Measurements from ENCODE around the gene SPATA2. TPM values are rescaled to one million over a fixed set of nuclear protein-coding genes. Genes with fewer than 3 reads are reported as not detected.

The SPATA2 gene
- total RNA-seq (6.1 TPM in 2 replicates), polyA plus RNA-seq (4.9 and 6.1 TPM in 2 replicates), polyA minus RNA-seq (4.8 and 5.2 TPM in 2 replicates), Bru-seq, nascent RNA (percentile 66 among the genes with signal in this experiment), BruChase-seq, experiment 1, labeled RNA remaining after a 6-hour chase (percentile 56 among the genes with signal in this experiment), BruChase-seq, experiment 2, labeled RNA remaining after a 2-hour chase (percentile 71 among the genes with signal in this experiment)
- polyA plus RNA-seq (2011; cell fraction: cytosol; rRNA removed), result 3.8 and 4.3 TPM in 2 replicates
- 4.1 and 4.4 TPM in 2 replicates for polyA plus RNA-seq (2011; cell fraction: nucleus; rRNA removed)
- 4.2 and 5.0 TPM in 2 replicates for polyA plus RNA-seq (2012)
- polyA minus RNA-seq (2011; cell fraction: cytosol; rRNA and poly(A)+ RNA removed), result 7.1 TPM
- polyA minus RNA-seq (2011; cell fraction: nucleus; rRNA and poly(A)+ RNA removed), result 3.3 and 3.5 TPM in 2 replicates
- long read RNA-seq, full-length matches to known transcripts, result 5 of 9 reads
- long read RNA-seq, partial matches to known transcripts, result 0 of 9 reads
- long read RNA-seq, other reads (novel, unspliced or antisense), result 4 of 9 reads

- H4K20me1 ChIP-seq (replicated peaks; ENCODE audit: control insufficient read depth, extremely low read depth, insufficient read depth, low read length), result no peaks in the 10 kb centered on the region
- CTCF ChIA-PET, result interaction anchor here (1.0 to 2.3 kb wide), 7 partner anchors 13 to 374 kb away, joined by 3 to 10 read pairs (median 5); partner anchors contain the start of gene RNF114
- H3K9me3 ChIP-seq (replicated peaks; ENCODE audit: control insufficient read depth, insufficient read depth, low read length), result no peaks in the 10 kb centered on the region
- peak; percentile 63 for TF ChIP-seq POLR2AphosphoS5 (IDR thresholded peaks at IDR 0.05; ENCODE audit: insufficient read depth, low read depth, low read length)
- no peak for TF ChIP-seq MAX (IDR thresholded peaks at IDR 0.05; ENCODE audit: insufficient read depth, insufficient read length)
- peak; percentile 83 for TF ChIP-seq POLR2A (IDR thresholded peaks at IDR 0.05; ENCODE audit: low read depth, low read length)
- H3K4me3 ChIP-seq (replicated peaks in 1 of 3; ENCODE audit: insufficient read depth in 1 of 3, low read depth in 1 of 3, low read length in 3 of 3), result peak within 1 kb of the TSS; percentile 54 to 89 (median 68)
- DNase-seq (ENCODE audit: low read depth, low spot score) (peak; percentile 94), FAIRE-seq (peak; percentile 98)
- no peaks in the 10 kb centered on the region for H3K27me3 ChIP-seq (ENCODE audit: control insufficient read depth in 2 of 2, insufficient read depth in 2 of 2, low read length in 2 of 2)
- POLR2A ChIA-PET, result no interaction called here
- peak within 1 kb of the TSS; percentile 90 for H3K4me2 ChIP-seq (ENCODE audit: insufficient read depth, low read length)
- H3K9me1 ChIP-seq (replicated peaks; ENCODE audit: control insufficient read depth, extremely low read depth, insufficient read depth, low read length), result no peaks in the 10 kb centered on the region
- peaks cover 17% of the 10 kb centered on the region for H3K4me1 ChIP-seq (ENCODE audit: control insufficient read depth, extremely low read depth, insufficient read depth, low read length)
- intact Hi-C loops (cut with micrococcal nuclease) (loop anchor here (2.0 kb wide), 2 partner anchors 13 to 21 kb away; partner anchors contain the start of gene RNF114), dilution Hi-C loops (cut with MboI; ENCODE audit: extremely low pct_ligation_motif_present, low sequenced_read_pairs) (no loop called here)
- TSS peak; percentile 78 for BruUV-seq (replicated peaks)
- peaks cover 33% of the 10 kb centered on the region for H3K79me2 ChIP-seq (ENCODE audit: control insufficient read depth, insufficient read depth, low read length)
- peak within 1 kb of the TSS; percentile 88 for H3K9ac ChIP-seq (replicated peaks; ENCODE audit: extremely low read depth, insufficient read depth, low read length)
- H3K36me3 ChIP-seq (ENCODE audit: control insufficient read depth in 2 of 2, extremely low read depth in 1 of 2, insufficient read depth in 2 of 2, low read length in 2 of 2), result no peaks in the 10 kb centered on the region
- H3K27ac ChIP-seq (ENCODE audit: insufficient read depth, low read depth, low read length), result peak within 1 kb of the TSS; percentile 86
- H2AFZ ChIP-seq (ENCODE audit: low read depth, low read length), result peak within 1 kb of the TSS; percentile 72
Observed at GRCh38 chr20:49915380-49916145, at the start of gene SPATA2. Gene SPATA2 (minus strand): TSS chr20:49915529. CDS start chr20:49908490, 7,039 bp downstream.

GRCh38 chr20:49961413-49961812 lies 46.1 kb upstream of the SPATA2 start:
- no peaks in the 10 kb centered on the region for H3K4me1 ChIP-seq (ENCODE audit: control insufficient read depth, extremely low read depth, insufficient read depth, low read length)
- no peak overlapping the region for H3K4me2 ChIP-seq (ENCODE audit: insufficient read depth, low read length)
- no peak overlapping the region for H3K27ac ChIP-seq (ENCODE audit: insufficient read depth, low read depth, low read length)
- no peaks in the 10 kb centered on the region for H3K27me3 ChIP-seq (ENCODE audit: control insufficient read depth in 2 of 2, insufficient read depth in 2 of 2, low read length in 2 of 2)
- no peak overlapping the region for H3K9ac ChIP-seq (replicated peaks; ENCODE audit: extremely low read depth, insufficient read depth, low read length)
- FAIRE-seq, result no peak
- intact Hi-C loops (cut with micrococcal nuclease) (no loop called here), dilution Hi-C loops (cut with MboI; ENCODE audit: extremely low pct_ligation_motif_present, low sequenced_read_pairs) (no loop called here)
- ChIA-PET CTCF (interaction anchor here (1.5 kb wide), 1 partner anchor 18 kb away, joined by 3 read pairs; no protein-coding TSS in a partner anchor), POLR2A (no interaction called here)
- no peaks in the 10 kb centered on the region for H3K79me2 ChIP-seq (ENCODE audit: control insufficient read depth, insufficient read depth, low read length)
- no peak overlapping the region for H3K4me3 ChIP-seq (replicated peaks in 1 of 3; ENCODE audit: insufficient read depth in 1 of 3, low read depth in 1 of 3, low read length in 3 of 3)
- H4K20me1 ChIP-seq (replicated peaks; ENCODE audit: control insufficient read depth, extremely low read depth, insufficient read depth, low read length), result no peaks in the 10 kb centered on the region
- no peak overlapping the region for H2AFZ ChIP-seq (ENCODE audit: low read depth, low read length)
- TF ChIP-seq GATA2 (IDR thresholded peaks at IDR 0.05; ENCODE audit: insufficient read depth, insufficient read length, low read depth, low read length) (no peak), MAX (IDR thresholded peaks at IDR 0.05; ENCODE audit: insufficient read depth, insufficient read length) (no peak), MYC (IDR thresholded peaks at IDR 0.05; ENCODE audit: low read depth, low read length) (no peak), EZH2 (IDR thresholded peaks at IDR 0.05; ENCODE audit: borderline replicate concordance, low read depth, low read length, severe bottlenecking) (no peak), JUN (IDR thresholded peaks at IDR 0.05; ENCODE audit: borderline replicate concordance, insufficient read depth, insufficient read length, low read depth) (no peak), POLR2AphosphoS5 (IDR thresholded peaks at IDR 0.05; ENCODE audit: insufficient read depth, low read depth, low read length) (no peak), FOS (IDR thresholded peaks at IDR 0.05; ENCODE audit: borderline replicate concordance, insufficient read depth, low read length) (no peak), CTCF (IDR thresholded peaks at IDR 0.05; ENCODE audit: extremely low read depth in 1 of 2, insufficient read depth in 1 of 2, low read depth in 1 of 2, low read length in 2 of 2) (no peak), POLR2A (IDR thresholded peaks at IDR 0.05; ENCODE audit: low read depth, low read length) (no peak)
- H3K36me3 ChIP-seq (ENCODE audit: control insufficient read depth in 2 of 2, extremely low read depth in 1 of 2, insufficient read depth in 2 of 2, low read length in 2 of 2), result peaks cover 2% of the 10 kb centered on the region in 2 experiments
- BruUV-seq (replicated peaks), result no TSS peak
- H3K9me1 ChIP-seq (replicated peaks; ENCODE audit: control insufficient read depth, extremely low read depth, insufficient read depth, low read length), result no peaks in the 10 kb centered on the region
- DNase-seq (ENCODE audit: low read depth, low spot score), result no peak
- no peaks in the 10 kb centered on the region for H3K9me3 ChIP-seq (replicated peaks; ENCODE audit: control insufficient read depth, insufficient read depth, low read length)

Data from endothelial cell of umbilical vein (primary cell).